ENCODE data around the gene VRK1. TPM values are rescaled to one million over a fixed set of nuclear protein-coding genes. Genes with fewer than 3 reads are reported as not detected.

The VRK1 gene
- total and polyA plus RNA-seq, 2 donors (not counting 1 experiment from before 2014, with no cell fraction given) = 10.3 to 28.2 TPM

GRCh38 chr14:96798956-96799355, 1.8 kb downstream of the VRK1 start:
- H3K9ac ChIP-seq (ENCODE audit: low read length) = no peak overlapping the region
- WGBS (ENCODE audit: insufficient coverage) = no CpG with 5 or more reads among the region's 1 CpG

More at GRCh38 chr14:96798956-96799355, 1.8 kb downstream of the VRK1 start:
- Histone ChIP-seq H3K4me1 (ENCODE audit: control insufficient read depth in 2 of 2, insufficient read depth in 2 of 2, low read length in 2 of 2) (peaks cover 11% of the 10 kb centered on the region in 2 donors), H3K4me2 (replicated peaks; ENCODE audit: low read depth, low read length, poor library complexity, severe bottlenecking) (peak overlapping the region; percentile 94), H2AFZ (ENCODE audit: insufficient read depth, low read depth, low read length, poor library complexity, severe bottlenecking) (no peak overlapping the region), H3K9me3 (ENCODE audit: control extremely low read depth in 1 of 3, control insufficient read depth in 2 of 3, insufficient read depth in 1 of 3, low read length in 2 of 3) (no peaks in the 10 kb centered on the region), H3K4me3 (ENCODE audit: control extremely low read depth in 1 of 5, extremely low read depth in 1 of 5, insufficient read depth in 1 of 5, low read depth in 2 of 5, low read length in 4 of 5) (no peak overlapping the region), H4K20me1 (ENCODE audit: control insufficient read depth, insufficient read depth, low read length, poor library complexity, severe bottlenecking) (peaks cover 16% of the 10 kb centered on the region), H3K27ac (ENCODE audit: low read length in 2 of 2) (no peak overlapping the region), H3K36me3 (replicated peaks in 1 of 2; ENCODE audit: control extremely low read depth in 1 of 2, control insufficient read depth in 1 of 2, extremely low read depth in 1 of 2, insufficient read depth in 2 of 2, low read length in 1 of 2) (no peaks in the 10 kb centered on the region), H3K27me3 (replicated peaks in 1 of 4; ENCODE audit: control extremely low read depth in 1 of 4, control insufficient read depth in 3 of 4, insufficient read depth in 4 of 4, low read length in 3 of 4) (peaks cover 0 to 5% (median 0%) of the 10 kb centered on the region in 4 experiments), H3K79me2 (ENCODE audit: control insufficient read depth, insufficient read depth, low read length) (peaks cover 63% of the 10 kb centered on the region)
- Mint-ChIP-seq H3K4me1 (peaks cover 26% of the 10 kb centered on the region), H3K27me3 (peaks cover 11% of the 10 kb centered on the region), H3K9me3 (ENCODE audit: insufficient read depth) (no peaks in the 10 kb centered on the region), H3K27ac (no peak overlapping the region), H3K4me3 (no peak overlapping the region)
- ATAC-seq (ENCODE audit: low read depth) = no peak
- ChIA-PET POLR2A (no interaction called here), CTCF (no interaction called here)
- no peak for DNase-seq
- intact Hi-C loops (cut with micrococcal nuclease) = loop anchor here (5.0 to 10.0 kb wide), 3 partner anchors 297 to 1642 kb away; partner anchors contain the start of genes DICER1, GLRX5 and PAPOLA
- TF ChIP-seq EZH2 (IDR thresholded peaks at IDR 0.05; ENCODE audit: borderline replicate concordance, insufficient read depth, low read depth, low read length, poor library complexity, severe bottlenecking) (no peak), CTCF (IDR thresholded peaks at IDR 0.05) (no peak)
